GM23248 (cell line): ENCODE results near the gene PDX1.

ENCODE experiments used
- EZH2 ChIP-seq: fragments of 200-600 bp; sonication (generic); IDR thresholded peaks from 2 replicates; pipeline ENCODE4 v1.6.1; 2018; ENCODE audit warnings: antibody characterized with exemption, mild to moderate bottlenecking; ENCODE audit not compliant: insufficient read depth, poor library complexity, severe bottlenecking
- EZH2phosphoT487 ChIP-seq: fragments of 200-600 bp; sonication (generic); IDR thresholded peaks from 2 replicates; pipeline ENCODE4 v1.6.1; 2018; ENCODE audit warnings: antibody characterized with exemption, moderate library complexity, mild to moderate bottlenecking, low read depth; ENCODE audit not compliant: insufficient read depth

DNA sequence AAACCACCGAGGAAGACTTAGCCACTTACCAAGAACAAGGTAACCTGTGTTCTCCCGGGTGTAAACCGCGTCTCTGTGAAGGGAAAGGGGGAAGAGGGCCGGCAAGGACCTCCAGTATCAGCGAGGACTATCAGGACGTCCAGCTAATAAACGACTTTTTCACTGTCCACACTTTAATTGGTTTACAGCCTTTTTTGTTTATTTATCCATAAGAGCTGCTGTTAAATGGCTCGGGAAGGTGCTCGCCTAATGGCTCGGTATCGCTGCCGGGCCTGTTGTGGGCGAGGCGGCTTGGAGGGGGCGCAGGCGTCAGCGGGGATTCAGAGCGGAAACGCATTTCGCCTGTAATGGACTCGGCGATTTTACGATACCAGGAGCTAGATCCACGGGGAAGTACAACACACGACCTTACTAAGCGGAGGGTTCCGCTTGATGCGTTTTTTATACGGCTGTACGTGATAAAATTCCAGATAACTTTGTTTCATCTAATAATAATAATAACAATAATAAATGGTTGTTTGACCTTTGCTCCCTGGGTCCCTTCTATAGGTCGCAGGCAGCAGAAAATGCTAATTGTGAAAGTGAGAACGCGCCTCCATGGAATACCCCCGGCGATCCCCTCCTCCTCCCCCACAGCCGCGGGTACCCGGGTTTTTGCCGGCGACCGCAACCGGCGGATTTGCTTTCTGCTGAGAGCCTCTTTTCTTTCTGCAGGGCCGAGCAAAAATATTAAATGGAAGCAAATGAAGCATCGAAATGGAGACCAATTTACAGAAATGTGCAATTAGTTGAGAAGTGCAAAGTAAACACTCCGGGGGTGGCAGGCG is 2.5 kb upstream of the PDX1 start:
- TF ChIP-seq EZH2phosphoT487 (0 out of 2 replicates have a peak, but pooled peaks have one; percentile 11), EZH2 (peak; percentile 89)
